ENCODE results near the gene PNO1.
"Not testable (repeated sequence)": the region's sequence is repeated elsewhere in the genome, so short reads cannot be mapped to it uniquely, and the experiment has no call there.

Gene PNO1

GRCh38 chr2:68157002-68157401 lies 686 bp upstream of the PNO1 start:
- DNase-seq (ENCODE audit: low read depth in 2 of 2) = no peak

GRCh38 chr2:68158134-68158447 lies 403 bp downstream of the PNO1 start:
- DNase-seq (ENCODE audit: low read depth in 2 of 2) = no peak

GRCh38 chr2:68163641-68164040 lies 6.0 kb downstream of the PNO1 start:
- DNase-seq (ENCODE audit: low read depth in 2 of 2) = no peak

GRCh38 chr2:68167186-68167585 lies 9.5 kb downstream of the PNO1 start:
- no peak for DNase-seq (ENCODE audit: low read depth in 2 of 2)

GRCh38 chr2:68169308-68169707 lies 11.6 kb downstream of the PNO1 start:
- no peak for DNase-seq (ENCODE audit: low read depth in 2 of 2)

- no peak for DNase-seq (ENCODE audit: low read depth in 2 of 2)
Observed at GRCh38 chr2:68171146-68171545, 13.5 kb downstream of the PNO1 start.

GRCh38 chr2:68171684-68172083 lies 14.0 kb downstream of the PNO1 start:
- DNase-seq (ENCODE audit: low read depth in 2 of 2) = no peak

- no peak for DNase-seq (ENCODE audit: low read depth in 2 of 2)
Observed at GRCh38 chr2:68172521-68172920, 14.8 kb downstream of the PNO1 start.

GRCh38 chr2:68172990-68173700 lies 15.5 kb downstream of the PNO1 start:
- DNase-seq (ENCODE audit: low read depth in 2 of 2) = no peak

- DNase-seq (ENCODE audit: low read depth in 2 of 2) = not testable (repeated sequence)
Observed at GRCh38 chr2:68175210-68175609, 17.5 kb downstream of the PNO1 start.

- no peak for DNase-seq (ENCODE audit: low read depth in 2 of 2)
Observed at GRCh38 chr2:68176657-68177056, 19.0 kb downstream of the PNO1 start.

GRCh38 chr2:68177541-68177940 lies 19.9 kb downstream of the PNO1 start:
- no peak for DNase-seq (ENCODE audit: low read depth in 2 of 2)

- DNase-seq (ENCODE audit: low read depth in 2 of 2) = no peak
Observed at GRCh38 chr2:68178432-68178831, 20.7 kb downstream of the PNO1 start.

GRCh38 chr2:68178954-68179627 lies 21.4 kb downstream of the PNO1 start:
- no peak for DNase-seq (ENCODE audit: low read depth in 2 of 2)

- DNase-seq (ENCODE audit: low read depth in 2 of 2) = no peak
Observed at GRCh38 chr2:68182902-68183301, 25.2 kb downstream of the PNO1 start.

- peak; percentile 24 to 49 for DNase-seq (ENCODE audit: low read depth in 2 of 2)
Observed at GRCh38 chr2:68185541-68186164, 28.0 kb downstream of the PNO1 start.

- no peak for DNase-seq (ENCODE audit: low read depth in 2 of 2)
Observed at GRCh38 chr2:68187329-68187728, 29.6 kb downstream of the PNO1 start.

GRCh38 chr2:68188831-68189230 lies 31.1 kb downstream of the PNO1 start:
- DNase-seq (ENCODE audit: low read depth in 2 of 2) = no peak

- no peak for DNase-seq (ENCODE audit: low read depth in 2 of 2)
Observed at GRCh38 chr2:68189991-68190784, 32.5 kb downstream of the PNO1 start.

- DNase-seq (ENCODE audit: low read depth in 2 of 2) = no peak
Observed at GRCh38 chr2:68190991-68191731, 33.5 kb downstream of the PNO1 start.

GRCh38 chr2:68193144-68193543 lies 35.5 kb downstream of the PNO1 start:
- DNase-seq (ENCODE audit: low read depth in 2 of 2) = no peak

Data from stimulated activated CD4-positive, alpha-beta T cell treated with anti-CD3 and anti-CD28 coated beads, Interleukin-15, amount 100 ng/mL, for 48 hours (primary cell).